ENCODE measurements around the gene RABEP1.

Gene RABEP1

DNA sequence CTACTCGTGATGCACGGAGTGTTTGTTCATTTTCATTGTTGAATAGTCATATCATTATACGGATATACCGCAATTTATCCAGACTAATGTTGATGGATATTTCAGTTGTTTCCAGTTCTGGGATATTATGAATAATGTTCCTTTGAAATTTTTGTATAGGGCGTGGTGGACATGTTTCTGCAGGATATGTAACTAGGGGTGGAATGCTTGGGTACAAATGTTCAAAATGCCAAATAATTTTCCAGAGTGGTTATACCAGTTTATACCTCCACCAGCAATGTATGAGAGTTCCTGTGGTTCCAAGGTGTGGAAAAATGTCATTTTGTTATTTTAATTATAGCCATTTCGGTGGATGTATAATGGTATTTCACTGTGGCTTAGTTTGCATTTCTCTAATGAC lies 83.7 kb downstream of the RABEP1 start:
- FAIRE-seq = no peak

DNA sequence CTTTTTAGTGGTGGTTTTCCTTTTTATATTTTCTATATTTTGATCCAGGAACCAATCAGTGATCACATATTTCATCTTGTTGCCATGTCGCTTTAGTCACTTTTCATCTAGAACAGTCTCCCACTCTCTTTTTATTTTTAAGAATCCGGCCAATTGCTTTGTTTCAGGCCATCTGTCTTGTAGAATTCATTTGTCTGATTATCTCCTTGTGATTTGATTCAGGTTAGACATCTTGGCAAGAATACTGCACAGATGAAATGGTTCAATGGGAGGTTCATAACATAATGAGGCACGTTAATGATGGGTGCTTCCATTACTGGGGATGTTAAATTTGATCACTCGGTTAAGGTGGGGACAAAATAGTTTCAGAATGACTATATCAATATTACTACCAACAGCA lies 88.3 kb downstream of the RABEP1 start:
- FAIRE-seq = no peak

DNA sequence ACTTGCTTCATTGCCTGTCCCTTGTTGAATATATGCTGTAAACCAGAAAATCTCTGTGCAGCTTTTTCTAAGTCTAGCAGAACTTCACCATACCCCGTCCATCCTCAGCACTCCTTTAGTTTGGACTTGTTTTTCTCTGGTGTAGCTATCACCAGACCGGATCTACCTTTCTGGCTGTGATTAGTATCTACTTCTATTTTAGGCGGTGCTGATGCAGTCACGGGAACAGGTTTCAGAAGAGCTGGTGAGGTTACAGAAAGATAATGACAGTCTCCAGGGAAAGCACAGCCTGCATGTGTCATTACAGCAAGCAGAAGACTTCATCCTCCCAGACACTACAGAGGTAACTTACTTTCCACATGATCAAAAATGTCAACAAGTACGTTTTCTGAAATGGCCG lies 91.0 kb downstream of the RABEP1 start:
- no peak for FAIRE-seq

DNA sequence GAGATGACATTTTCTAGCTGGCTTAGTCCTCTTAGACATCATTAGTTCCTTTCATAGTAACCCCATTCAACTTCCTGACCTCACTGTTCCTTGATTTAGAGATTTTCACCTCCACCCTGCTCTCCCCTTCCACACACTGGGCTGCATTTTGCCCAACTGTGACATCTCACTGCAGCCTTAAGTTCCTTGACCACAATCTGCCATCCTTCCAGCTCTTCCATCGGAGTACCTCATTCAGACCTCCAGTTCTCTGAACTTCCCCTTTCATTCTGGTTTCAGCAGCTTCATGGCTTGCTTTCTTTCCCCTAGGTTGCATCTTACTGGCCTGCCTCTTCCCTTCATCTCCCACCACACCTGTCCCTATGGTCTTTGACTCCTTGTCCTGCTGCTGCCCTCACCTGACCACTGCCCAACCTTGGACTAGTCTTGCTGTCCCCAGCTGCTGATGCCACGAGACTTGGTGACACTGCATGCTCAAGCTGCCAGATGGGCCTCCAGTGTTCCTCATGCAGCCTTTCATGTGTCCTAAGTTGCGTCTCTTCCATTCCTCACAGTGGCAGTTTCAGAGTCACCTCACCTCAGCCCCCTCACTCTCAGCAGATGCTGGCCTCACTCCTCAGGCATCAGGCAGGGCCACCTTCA lies 96.6 kb downstream of the RABEP1 start:
- FAIRE-seq = no peak

DNA sequence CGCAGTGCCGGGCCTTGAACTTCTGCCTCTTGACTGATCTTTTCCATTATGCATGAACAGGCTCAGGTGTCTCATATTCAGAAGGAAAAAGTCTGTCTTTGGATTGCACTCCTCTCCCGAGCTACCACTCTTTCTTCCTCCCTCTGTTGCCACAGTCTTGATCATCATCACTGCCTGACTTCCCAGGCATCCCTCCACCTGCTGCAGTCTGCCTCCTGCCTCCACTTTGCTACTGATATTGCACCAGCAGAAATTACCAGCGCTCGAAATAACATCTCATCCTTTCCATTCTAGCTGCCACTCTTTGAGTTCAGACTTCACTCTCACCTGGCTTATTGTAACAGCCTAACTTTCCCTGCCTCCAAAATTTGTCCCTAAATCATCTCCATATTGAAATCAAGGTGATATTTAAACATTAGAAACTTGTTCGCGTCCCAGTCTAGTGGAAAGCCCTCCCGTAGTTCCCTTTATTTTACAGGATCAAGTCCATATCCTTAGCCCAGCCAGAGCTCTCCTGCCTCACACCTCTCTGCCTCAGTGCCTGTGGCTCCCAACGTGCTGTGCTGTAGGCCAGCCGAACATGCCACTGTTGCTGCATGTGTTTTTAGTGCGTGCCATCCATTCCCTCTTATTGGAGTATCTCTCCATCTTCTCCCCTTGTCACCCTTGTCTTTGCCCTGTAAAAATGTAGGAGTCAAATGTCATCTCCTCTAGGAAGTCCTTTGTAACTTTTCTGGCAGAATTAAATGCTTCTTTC lies 97.4 kb downstream of the RABEP1 start:
- no peak for FAIRE-seq

DNA sequence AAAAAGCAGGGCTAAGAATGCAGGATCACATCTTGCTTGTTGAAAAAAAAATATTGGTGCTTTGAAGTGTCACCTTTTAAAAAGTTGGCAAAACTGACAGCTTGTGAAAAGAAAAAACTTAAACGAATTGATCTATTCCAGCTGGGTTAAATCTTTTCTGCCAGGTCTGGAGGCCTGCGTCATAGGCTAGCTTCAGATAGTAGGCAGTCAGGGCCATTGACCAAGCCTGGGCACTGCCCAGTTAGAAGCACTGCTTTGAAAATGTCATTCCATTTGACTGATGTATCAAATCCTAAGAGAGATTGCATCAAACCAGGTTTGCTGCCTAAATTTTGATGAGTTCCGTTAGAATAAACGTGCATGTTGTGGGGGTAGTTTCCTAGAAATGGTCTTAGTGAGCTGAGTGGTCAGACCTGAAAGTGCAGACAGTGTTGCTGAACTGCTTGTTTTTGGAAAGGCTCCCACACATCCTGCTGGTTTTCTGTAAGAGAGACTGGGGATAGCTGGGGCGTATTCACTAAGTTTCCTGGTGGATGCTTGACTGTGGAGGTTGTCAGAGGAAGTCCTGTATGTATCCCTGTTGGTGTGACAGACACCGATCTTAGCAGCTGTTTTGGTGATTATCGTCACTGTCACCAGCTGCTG lies 98.5 kb downstream of the RABEP1 start:
- FAIRE-seq = no peak

DNA sequence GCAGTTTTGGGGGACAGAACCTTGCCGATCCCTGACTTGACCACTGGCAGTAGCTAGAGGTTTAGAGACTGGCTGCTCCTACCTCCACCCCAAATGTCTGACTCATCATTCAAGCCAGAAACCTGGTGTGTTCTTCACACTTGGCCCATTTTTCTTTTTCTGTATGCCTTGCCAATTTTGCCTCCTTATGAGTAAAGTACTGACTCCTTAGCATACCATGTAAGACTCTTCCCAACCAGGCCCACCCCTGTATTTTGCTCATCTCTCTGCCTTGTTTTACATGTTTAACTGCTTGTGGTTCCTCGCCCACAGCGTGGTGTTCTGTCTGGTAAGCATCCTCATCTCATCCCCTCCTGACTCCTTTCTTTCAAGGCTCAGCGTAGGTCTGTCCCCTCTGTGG lies 99.5 kb downstream of the RABEP1 start:
- FAIRE-seq = no peak

DNA sequence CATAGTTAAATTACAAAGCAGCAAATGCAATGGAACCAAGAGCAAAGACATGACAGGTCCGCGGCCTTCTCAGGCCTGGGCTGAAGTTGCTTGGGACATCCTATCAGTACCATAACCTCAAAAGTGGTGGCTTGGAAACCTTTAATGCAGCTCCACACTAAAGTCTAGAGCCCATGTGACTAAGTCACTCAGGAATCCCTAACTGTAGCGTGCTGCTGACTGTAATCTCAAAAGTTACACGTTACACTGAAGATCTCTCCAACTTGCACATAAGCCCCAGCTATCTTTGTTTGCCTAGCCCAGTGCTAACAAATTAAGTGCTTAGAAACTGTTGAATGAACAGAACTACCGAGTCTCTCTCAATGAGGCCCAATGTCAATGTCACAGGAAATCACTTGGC lies 109.6 kb downstream of the RABEP1 start:
- no peak for FAIRE-seq

DNA sequence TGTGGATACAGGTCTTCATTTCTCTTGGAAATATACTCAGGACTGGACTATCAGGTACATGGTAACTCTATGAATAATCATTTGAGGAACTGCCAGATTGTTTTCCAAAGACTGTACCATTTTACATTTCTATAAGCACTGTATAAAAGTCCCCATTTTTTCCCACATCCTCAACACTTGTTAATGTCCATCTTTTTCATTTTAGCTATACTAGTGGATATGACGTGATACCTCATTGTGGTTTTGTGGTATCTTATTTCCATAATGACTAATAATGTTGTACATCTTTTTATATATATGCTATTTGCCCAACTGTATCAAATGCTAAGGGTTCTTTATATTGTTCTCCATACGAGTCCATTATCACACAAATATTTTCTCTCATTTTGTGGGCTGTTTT lies 114.5 kb downstream of the RABEP1 start:
- no peak for FAIRE-seq

DNA sequence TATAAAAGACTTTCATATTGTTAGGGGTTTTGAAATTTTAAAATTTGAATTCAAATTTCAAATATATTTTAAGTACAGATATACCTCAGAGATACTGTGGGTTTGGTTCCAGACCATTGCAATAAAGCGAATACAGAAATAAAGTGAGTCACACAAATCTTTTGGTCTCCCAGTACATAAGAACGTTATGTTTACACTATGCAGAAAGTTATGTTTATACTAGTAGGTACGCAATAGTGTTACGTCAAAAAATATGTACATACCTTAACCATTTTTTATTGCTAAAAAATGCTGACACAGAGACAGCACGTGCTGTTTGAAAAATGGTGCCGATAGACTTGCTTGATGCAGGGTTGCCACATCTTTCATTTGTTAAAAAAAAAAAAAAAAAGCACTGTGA lies 117.7 kb downstream of the RABEP1 start:
- no peak for FAIRE-seq

DNA sequence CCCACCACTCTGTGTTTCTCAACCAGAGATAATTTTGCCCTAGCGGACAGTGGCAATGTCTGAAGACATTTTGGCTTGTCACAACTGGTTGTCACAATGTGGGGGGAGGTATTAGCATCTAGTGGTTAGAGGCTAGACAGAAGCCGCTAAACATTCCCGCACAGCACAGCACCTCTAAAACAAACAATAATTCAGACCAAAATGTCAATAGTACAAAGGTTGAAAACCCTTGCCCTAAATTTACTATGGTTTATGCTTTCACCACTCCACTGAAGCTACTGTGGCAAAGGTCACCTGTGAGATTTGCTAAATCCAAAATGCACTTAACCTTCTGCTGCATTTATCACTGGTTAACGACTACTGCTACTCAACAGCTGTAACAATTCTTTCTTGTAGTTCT lies 123.3 kb downstream of the RABEP1 start:
- no peak for FAIRE-seq

DNA sequence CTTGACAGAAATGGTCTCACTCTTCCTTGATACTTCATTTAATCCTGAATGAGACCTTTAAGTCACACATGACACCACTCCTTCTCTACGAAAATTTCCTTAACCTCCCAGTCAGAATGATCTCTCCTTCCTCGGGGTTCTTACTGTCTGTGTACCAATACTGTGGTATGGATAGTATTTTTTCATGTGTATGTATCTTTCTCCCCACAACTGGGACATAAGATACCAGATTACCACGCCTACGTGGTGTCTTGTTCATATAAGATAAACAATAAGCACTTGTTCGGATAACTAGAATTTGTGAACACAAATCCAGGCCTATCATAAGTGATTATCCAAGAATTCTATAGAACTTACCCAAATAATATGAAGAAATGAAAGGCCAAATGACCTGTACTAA lies 126.1 kb downstream of the RABEP1 start:
- FAIRE-seq = no peak

DNA sequence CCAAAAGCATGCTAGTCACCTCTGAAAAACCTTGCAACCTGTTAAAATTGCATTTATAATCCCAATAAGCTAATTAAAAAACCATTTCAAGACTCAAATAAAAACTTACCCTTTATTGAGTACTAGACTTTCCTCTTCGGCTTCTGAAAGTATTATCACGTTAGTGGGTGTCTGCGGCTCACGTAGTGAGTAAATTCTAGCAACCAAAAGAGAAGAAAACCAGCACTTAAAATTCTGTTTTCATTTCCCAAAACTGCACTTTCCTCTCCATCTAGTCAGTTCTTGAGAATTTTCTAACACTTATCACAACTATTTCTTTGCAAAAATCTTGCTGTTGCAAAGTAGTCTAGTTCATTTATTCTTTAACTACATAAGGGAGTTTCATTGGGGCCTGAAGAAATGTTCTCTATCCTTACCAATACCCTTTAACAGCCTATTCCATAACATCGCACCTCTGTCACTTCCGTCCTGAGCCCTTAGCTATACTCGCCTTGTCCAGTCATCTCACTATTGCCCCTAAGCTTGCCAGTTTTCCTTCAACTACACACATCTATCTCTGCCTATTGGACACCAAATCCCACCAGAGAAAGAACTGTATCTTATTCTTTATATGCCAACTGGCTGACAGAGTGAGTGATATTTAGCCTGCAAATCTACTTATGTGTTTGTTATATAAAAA lies 128.6 kb downstream of the RABEP1 start:
- no peak for FAIRE-seq

DNA sequence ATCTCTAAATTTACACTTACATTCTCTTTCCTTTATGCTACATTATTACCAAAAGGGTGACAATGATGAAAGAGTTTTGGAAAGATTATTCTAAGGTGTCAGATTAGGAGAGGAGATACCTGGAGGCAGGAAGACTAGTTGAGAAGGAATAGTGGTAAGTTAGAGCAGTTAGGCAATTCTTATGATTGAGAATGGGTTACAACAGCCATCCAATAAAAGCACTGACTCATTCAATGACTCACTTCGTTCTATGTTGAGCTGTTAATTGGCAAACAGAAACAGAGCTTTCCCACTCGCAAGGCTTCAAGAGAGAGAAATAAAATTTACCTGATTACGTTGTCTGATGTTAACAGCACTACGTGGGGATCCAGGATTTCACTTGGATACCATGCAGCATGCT lies 131.6 kb downstream of the RABEP1 start:
- FAIRE-seq = no peak

DNA sequence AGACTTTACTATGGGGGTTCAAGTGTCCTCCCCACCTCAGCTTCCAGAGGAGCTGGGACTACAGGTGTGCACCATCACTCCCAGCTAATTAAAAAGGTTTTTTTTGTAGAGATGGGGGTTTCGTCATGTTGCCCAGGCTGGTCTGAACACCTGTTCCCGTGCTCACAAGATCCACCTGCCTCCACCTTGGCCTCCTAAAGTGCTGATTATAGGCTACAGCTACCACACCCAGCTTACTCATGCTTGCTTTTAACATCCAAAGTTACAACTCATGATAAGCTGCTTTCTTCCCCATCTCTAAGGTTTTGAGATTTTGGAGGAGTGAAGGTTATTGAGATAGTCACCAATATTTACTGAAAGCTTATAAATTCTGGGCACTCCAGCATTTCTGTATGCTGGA lies 134.8 kb downstream of the RABEP1 start:
- no peak for FAIRE-seq

DNA sequence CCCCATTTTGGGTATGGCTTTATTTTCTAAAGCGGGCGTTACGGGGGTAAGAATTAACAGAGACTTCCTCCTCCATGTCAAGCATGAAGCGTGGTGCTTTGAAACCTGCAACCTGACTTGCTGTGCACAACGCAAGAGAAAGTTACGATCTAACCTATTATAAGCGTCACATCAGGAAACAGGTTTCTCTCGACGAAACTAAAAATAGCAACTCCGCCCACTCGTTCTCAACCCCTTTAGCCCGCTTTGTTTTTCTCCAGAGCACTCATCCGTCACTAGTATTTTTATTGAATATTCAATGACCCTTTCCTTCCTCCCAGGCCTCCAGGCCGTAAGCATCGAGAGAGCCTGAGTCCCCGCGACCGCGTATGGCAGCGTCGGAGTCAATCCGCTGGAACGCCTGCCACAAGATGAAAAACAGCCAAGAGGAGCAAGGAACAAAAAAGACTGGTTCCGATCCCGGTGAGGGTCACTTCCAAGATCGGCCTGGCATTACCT lies 136.8 kb downstream of the RABEP1 start:
- FAIRE-seq = no peak

DNA sequence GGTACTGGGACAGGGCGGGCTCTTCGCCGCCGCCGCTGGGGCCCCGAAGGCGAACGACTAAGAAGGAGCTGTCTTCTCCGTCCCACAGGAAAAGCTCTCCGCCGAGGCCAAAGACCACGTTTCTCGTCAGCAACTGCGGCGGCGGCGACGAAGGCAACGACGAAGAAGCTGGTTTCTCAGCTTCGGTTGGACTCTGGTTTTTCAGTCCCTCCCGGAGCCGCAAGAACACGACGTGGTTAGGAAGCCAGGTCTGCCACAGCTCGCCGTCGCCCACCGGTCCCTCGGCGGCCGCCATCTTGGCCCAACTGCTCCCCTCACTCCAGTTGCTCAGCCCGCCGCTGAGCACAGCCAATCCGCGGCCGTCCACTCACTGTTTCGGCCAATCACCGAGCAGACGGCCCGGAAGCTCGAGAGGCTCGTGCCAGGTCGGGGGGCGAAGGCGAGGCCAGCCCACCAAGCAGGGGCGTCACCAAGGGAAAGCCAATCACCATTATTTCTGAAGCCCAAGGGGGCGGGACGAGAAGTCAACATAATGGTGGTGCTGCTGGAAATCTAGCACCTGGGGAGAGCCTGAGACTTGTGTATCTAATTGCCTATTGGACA lies 137.4 kb downstream of the RABEP1 start, which contains the start of gene NUP88:
Gene NUP88 (minus strand): TSS at position 307 of the 603 bp plus-strand sequence. CDS start 12 bp downstream, at position 295.
- FAIRE-seq = peak; percentile 91

DNA sequence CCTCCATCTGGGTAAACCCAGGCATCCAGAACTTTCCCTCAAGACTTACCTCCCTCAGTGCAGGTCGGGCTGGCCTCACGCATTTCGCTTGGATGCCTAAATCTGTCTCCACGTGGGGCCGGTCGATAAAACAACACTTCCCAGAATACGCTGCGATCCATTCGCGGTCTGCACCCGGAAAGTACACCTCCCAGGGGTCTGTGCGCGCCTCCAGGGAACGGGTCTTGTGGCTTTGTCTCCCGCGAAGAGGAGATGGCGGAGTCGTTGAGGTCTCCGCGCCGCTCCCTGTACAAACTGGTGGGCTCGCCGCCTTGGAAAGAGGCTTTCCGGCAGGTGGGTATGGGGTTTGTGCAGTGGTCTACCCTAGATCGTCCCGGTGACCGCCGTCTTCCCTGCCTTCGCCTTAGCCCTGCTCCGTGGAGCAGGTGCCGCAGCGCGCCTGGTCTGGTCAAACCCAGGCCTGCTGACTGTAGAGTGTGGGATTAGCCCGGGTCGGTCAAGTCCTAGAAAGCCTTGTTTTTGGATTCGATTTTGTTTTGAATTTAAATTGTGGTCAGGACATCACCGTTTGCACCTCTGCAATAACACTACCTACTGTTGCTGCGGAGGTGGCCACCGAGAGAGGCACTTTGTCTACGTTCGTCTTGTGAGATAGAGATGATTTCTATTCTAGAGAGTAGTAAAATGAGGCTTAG lies 138.0 kb downstream of the RABEP1 start, which contains the start of gene RPAIN:
Gene RPAIN (plus strand): TSS at position 224 of the 695 bp plus-strand sequence. CDS start 29 bp downstream, at position 253.
- no peak for FAIRE-seq

DNA sequence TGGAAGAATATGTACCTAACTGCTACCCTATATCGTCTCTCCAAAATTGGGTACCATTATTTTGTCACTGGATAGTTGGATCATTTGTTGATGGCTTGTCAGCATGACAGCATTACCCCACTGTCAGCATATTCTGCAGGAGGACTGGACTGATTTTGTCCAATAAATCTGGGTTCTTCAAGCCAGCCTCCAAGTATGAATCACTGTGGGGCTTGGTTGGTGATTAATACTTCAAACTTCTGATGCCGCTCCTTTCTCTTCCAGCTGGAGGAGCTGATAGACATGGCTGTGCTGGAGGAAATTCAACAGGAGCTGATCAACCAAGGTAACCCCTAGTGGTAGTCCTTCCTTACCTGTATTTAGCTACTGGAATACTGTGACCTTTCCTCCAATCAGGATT lies 140.4 kb downstream of the RABEP1 start:
- no peak for FAIRE-seq

DNA sequence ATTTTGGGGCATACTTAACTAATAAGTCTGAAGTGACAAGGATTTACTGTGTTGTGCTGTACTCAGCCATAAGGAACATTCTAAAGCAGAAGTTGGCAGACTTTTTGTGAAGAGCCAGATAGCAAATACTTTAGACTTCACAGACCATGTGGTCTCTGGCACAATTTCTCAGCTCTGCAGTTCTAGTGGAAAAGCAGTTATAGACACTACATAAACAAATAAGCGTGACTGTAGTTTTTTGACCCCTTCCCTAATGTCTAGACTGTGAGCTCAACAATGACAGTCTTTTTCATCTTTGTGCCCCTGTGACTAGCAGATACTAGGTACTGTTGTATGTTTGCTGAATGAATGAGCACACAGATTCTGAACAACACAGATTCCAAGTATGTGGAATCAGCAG lies 142.8 kb downstream of the RABEP1 start:
- FAIRE-seq = no peak

DNA sequence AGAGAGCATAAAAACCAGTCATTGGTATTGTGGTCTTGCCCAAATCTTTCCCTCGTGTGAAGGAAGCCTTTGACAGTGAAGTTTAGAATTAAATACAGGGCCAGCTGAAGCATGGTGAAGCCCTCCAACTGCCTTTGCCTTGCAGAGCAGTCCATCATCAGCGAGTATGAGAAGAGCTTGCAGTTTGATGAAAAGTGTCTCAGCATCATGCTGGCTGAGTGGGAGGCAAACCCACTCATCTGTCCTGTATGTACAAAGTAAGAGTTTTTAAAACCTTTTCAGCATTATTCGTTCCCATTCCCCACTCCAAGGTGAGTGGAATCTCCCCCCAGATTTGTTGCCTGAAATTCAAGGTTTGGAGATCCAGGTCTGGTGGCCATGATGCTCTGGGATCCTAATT lies 143.7 kb downstream of the RABEP1 start:
- no peak for FAIRE-seq

DNA sequence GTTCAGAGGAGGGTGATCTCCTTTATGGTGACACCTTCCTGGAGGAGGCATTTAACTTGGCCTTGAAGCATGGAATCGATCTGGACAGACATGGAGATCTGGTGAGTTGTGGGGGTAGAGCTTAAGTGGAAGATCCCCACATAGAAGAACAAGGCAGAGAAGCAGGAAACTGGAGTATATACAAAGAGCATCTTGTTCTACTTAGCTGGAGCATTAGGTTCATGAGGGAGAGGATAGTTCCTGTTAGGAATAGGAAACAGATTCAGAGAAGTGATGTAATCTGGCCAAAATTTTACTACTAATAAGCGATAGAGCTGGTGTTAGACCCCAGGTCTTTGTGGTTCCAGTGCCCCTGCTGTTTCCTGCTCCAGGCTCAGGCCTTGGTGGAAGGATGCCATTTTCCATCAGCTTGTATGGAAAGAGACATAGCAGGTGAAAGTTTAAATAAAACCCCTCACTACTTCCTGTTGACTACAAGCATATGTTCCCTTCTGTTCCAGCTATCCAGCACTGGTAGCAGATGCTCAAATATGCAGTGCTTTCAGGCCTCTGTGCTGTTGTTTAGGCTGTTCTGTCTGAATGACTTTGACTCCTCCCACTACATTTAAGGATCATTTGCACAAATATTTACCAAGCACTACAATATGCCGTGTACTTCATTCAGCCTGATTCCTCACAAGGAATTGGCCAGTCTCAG lies 147.3 kb downstream of the RABEP1 start:
- FAIRE-seq = no peak

All from TTC549 (cell line).